ENCODE measurements around the gene PLEKHJ1. TPM values are rescaled to one million over a fixed set of nuclear protein-coding genes. Genes with fewer than 3 reads are reported as not detected.

Gene PLEKHJ1
- total and polyA plus RNA-seq, 9 of the 15 experiments (the other 6 are each of a cell fraction or from before 2014, with no cell fraction given) = 1.5 to 188 (median 63.9) TPM

DNA sequence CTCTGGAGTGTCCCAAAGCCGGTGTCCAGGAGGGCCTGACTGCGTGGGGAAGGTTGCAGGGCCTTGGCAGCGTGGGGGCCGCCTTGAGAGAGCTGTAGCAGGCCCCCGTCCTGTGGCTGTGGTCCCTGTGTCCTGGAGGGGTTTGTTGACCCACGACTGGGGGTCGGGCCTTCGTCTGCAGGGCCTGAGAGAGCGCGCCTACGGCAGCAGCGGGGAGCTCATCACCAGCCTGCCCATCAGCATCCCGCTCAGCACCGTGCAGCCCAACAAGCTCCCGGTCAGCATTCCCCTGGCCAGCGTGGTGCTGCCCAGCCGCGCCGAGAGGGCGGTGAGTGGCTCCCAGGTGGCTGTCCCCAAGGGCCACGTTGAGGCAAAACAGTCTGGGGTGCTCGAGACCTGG, 18.5 kb downstream of the PLEKHJ1 start:
- intact Hi-C loops (cut with micrococcal nuclease) (no loop called here), in situ Hi-C loops (cut with MboI) (no loop called here)
- 0 out of 2 replicates have a peak, but pooled peaks cover 4% of the 10 kb centered on the region for H4K20me1 ChIP-seq (replicated peaks; ENCODE audit: control insufficient read depth, insufficient read depth, low read length)
- no peaks in the 10 kb centered on the region for H3K27me3 ChIP-seq (ENCODE audit: control insufficient read depth in 2 of 2, insufficient read depth in 2 of 2, low read length in 2 of 2)
- H3K9me3 ChIP-seq (replicated peaks; ENCODE audit: control insufficient read depth, insufficient read depth, low read depth, low read length) = no peaks in the 10 kb centered on the region
- no peak overlapping the region for H2AFZ ChIP-seq (ENCODE audit: low read depth, low read length)
- no peak overlapping the region for H3K9ac ChIP-seq (ENCODE audit: insufficient read depth in 1 of 2, low read depth in 2 of 2, low read length in 2 of 2)
- no peaks in the 10 kb centered on the region for H3K9me1 ChIP-seq (ENCODE audit: control insufficient read depth, insufficient read depth, low read length)
- BruUV-seq (replicated peaks) = no TSS peak
- no peak for FAIRE-seq
- H3K27ac ChIP-seq (ENCODE audit: extremely low read depth, low read depth, low read length) = no peak overlapping the region
- no peak for DNase-seq (ENCODE audit: extremely low read depth in 1 of 4, low spot score in 3 of 4)
- no peak overlapping the region for H3K4me3 ChIP-seq
- peaks cover 95% of the 10 kb centered on the region; the same call in 2 of the 3 replicates for H3K36me3 ChIP-seq (ENCODE audit: control insufficient read depth, insufficient read depth, low read length)
- no peak for ATAC-seq
- WGBS (ENCODE audit: insufficient coverage, low coverage, missing lambda C conversion rate) = 94% methylated on average over 16 of the region's 22 CpGs
- ChIA-PET CTCF (ENCODE audit: low intra/inter-chr PET ratio) (no interaction called here), POLR2A (no interaction called here)
- no peaks in the 10 kb centered on the region for H3K79me2 ChIP-seq (ENCODE audit: control insufficient read depth, insufficient read depth, low read length)
- H3K4me2 ChIP-seq (ENCODE audit: insufficient read depth, low read length) = no peak overlapping the region
- H3K4me1 ChIP-seq (replicated peaks in 1 of 2; ENCODE audit: control insufficient read depth in 2 of 2, insufficient read depth in 2 of 2, low read length in 2 of 2) = peaks cover 0 to 38% of the 10 kb centered on the region in 2 experiments; a peak in 2 of 5 replicates
- TF ChIP-seq ZFP30 (CRISPR knock-in tag; IDR thresholded peaks at IDR 0.05; ENCODE audit: borderline replicate concordance) = no peak
- TF ChIP-seq POU5F1 (IDR thresholded peaks at IDR 0.05; ENCODE audit: borderline replicate concordance, low read depth, low read length, partially characterized antibody) = no peak
- TF ChIP-seq, protein P1, sequence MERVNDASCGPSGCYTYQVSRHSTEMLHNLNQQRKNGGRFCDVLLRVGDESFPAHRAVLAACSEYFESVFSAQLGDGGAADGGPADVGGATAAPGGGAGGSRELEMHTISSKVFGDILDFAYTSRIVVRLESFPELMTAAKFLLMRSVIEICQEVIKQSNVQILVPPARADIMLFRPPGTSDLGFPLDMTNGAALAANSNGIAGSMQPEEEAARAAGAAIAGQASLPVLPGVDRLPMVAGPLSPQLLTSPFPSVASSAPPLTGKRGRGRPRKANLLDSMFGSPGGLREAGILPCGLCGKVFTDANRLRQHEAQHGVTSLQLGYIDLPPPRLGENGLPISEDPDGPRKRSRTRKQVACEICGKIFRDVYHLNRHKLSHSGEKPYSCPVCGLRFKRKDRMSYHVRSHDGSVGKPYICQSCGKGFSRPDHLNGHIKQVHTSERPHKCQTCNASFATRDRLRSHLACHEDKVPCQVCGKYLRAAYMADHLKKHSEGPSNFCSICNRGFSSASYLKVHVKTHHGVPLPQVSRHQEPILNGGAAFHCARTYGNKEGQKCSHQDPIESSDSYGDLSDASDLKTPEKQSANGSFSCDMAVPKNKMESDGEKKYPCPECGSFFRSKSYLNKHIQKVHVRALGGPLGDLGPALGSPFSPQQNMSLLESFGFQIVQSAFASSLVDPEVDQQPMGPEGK (CRISPR knock-in tag; IDR thresholded peaks at IDR 0.05; ENCODE audit: borderline replicate concordance) = no peak
- TF ChIP-seq RBM22 (IDR thresholded peaks at IDR 0.05; ENCODE audit: low read depth, low read length, poor library complexity, severe bottlenecking) = peak; percentile 89
- TF ChIP-seq, protein P2, sequence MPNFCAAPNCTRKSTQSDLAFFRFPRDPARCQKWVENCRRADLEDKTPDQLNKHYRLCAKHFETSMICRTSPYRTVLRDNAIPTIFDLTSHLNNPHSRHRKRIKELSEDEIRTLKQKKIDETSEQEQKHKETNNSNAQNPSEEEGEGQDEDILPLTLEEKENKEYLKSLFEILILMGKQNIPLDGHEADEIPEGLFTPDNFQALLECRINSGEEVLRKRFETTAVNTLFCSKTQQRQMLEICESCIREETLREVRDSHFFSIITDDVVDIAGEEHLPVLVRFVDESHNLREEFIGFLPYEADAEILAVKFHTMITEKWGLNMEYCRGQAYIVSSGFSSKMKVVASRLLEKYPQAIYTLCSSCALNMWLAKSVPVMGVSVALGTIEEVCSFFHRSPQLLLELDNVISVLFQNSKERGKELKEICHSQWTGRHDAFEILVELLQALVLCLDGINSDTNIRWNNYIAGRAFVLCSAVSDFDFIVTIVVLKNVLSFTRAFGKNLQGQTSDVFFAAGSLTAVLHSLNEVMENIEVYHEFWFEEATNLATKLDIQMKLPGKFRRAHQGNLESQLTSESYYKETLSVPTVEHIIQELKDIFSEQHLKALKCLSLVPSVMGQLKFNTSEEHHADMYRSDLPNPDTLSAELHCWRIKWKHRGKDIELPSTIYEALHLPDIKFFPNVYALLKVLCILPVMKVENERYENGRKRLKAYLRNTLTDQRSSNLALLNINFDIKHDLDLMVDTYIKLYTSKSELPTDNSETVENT (CRISPR knock-in tag; IDR thresholded peaks at IDR 0.05) = no peak
- TF ChIP-seq MTA1 (IDR thresholded peaks at IDR 0.05; ENCODE audit: borderline replicate concordance) = no peak
- TF ChIP-seq C11orf30 (IDR thresholded peaks at IDR 0.05; ENCODE audit: low read depth) = no peak
- TF ChIP-seq, protein P3, sequence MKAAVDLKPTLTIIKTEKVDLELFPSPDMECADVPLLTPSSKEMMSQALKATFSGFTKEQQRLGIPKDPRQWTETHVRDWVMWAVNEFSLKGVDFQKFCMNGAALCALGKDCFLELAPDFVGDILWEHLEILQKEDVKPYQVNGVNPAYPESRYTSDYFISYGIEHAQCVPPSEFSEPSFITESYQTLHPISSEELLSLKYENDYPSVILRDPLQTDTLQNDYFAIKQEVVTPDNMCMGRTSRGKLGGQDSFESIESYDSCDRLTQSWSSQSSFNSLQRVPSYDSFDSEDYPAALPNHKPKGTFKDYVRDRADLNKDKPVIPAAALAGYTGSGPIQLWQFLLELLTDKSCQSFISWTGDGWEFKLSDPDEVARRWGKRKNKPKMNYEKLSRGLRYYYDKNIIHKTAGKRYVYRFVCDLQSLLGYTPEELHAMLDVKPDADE (conservative IDR thresholded peaks at IDR 0.05; ENCODE audit: control insufficient read depth, low read depth, low read length) = no peak
- peak; percentile 67 for TF ChIP-seq POLR2G (IDR thresholded peaks at IDR 0.05; ENCODE audit: low read depth, low read length)
- no peak for TF ChIP-seq NCOA4 (IDR thresholded peaks at IDR 0.05; ENCODE audit: partially characterized antibody)
- TF ChIP-seq TCF7L2 (IDR thresholded peaks at IDR 0.05; ENCODE audit: low read depth, low read length) = no peak
- no peak for TF ChIP-seq SAP30 (IDR thresholded peaks at IDR 0.05; ENCODE audit: borderline replicate concordance, insufficient read depth, low read depth, low read length, poor library complexity, severe bottlenecking)

All from K562 (cell line).